HG02571 (cell line): Measurements from ENCODE around the gene SERPIND1.
"Not testable (repeated sequence)": the region's sequence is repeated elsewhere in the genome, so short reads cannot be mapped to it uniquely, and the experiment has no call there.

ENCODE experiments used
- ATAC-seq: cut with Tn5 transposase; IDR thresholded peaks from one replicate; pipeline ENCODE4 v1.9.1; 2021; ENCODE audit warnings: mild to moderate bottlenecking, moderate library complexity; ENCODE audit not compliant: unreplicated experiment

Gene SERPIND1, protein sequence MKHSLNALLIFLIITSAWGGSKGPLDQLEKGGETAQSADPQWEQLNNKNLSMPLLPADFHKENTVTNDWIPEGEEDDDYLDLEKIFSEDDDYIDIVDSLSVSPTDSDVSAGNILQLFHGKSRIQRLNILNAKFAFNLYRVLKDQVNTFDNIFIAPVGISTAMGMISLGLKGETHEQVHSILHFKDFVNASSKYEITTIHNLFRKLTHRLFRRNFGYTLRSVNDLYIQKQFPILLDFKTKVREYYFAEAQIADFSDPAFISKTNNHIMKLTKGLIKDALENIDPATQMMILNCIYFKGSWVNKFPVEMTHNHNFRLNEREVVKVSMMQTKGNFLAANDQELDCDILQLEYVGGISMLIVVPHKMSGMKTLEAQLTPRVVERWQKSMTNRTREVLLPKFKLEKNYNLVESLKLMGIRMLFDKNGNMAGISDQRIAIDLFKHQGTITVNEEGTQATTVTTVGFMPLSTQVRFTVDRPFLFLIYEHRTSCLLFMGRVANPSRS

DNA sequence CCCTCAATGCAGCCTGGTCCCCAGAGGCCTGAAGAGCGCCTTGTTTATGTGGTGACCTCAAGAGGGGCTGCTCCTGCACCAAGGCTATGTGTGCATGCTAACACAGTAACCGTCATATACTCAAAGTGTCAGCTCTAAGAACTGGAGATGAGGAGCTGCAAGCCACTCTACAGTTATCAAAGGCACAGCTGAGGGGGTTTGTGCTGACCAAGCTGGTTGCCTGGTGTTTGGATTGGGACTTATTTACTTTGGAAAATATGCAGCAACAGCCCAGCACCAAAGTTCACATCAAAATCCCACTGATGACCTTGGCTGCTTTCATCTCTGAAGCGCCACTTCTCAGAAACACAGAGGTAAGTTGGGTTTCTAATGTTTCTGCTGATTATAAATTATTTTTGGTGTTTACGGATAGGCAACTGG, at the start of gene SERPIND1:
SERPIND1 (plus strand) TSS at position 321 of the 420 bp plus-strand sequence. CDS start 5,200 bp downstream, outside the sequence.
- ATAC-seq: no peak

DNA sequence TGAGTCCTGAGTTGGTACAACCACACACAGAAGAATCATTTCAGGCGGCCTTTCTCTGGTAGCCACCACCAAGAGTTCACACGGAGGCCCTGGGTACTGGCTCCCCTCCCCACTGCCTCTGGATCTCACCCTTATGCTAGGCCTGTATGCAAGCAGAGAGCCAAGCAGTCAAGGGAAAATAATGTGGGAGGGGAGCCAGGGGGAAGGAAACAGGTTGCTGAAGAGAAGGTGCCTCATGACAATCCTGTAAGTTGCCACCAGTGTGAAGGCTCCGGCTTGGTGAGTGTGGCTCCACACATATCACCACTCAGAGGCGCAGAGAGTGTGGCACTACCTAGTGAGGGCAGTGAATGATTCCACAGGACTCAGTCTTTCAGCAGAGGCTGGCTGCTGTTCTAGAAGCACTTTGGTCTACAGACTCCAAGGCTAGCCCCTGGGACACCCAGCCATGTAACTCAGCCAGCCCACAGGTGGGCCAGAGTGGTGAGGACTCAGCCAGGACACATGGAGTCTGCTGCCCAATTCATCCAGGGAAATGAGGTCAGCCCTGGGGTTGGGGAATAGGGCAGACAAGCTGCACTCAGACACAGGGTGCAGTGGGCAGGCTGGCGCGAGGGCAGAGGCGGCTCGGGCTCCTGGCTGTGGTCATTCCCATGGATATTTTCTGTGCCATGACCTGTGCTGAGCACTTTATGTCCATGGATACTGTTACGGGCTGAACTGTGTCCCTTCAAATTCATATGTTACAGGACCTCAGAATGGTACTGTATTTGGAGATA, 49.0 kb upstream of the SERPIND1 start:
- ATAC-seq: no peak

DNA sequence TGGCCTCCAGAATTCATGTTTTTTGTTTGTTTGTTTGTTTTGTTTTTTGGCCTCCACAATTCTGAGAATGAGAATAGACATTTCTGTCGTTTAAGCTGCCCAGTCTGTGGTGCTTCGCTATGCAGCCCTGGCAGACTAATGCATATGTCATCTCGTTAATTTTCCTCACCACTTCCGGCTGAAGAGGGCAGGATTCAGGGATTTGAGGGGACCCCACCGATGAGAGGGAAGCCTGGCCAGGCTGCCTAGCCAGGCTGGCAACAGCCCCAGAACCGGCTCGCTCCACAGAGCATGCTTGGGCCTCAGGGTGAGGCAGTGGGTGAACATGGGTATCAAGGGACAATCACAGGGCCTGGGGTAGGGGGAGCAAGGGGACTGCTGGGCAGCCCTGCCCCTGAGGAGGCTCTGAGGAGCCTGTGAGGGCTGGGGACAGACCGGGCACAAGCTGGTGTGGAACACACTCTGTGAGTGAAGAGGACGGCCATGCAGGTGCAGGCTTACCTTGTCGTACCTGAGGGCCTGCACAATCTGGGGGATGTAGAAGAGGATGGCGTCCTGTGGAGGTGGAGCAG, 47.8 kb upstream of the SERPIND1 start:
- ATAC-seq: no peak

DNA sequence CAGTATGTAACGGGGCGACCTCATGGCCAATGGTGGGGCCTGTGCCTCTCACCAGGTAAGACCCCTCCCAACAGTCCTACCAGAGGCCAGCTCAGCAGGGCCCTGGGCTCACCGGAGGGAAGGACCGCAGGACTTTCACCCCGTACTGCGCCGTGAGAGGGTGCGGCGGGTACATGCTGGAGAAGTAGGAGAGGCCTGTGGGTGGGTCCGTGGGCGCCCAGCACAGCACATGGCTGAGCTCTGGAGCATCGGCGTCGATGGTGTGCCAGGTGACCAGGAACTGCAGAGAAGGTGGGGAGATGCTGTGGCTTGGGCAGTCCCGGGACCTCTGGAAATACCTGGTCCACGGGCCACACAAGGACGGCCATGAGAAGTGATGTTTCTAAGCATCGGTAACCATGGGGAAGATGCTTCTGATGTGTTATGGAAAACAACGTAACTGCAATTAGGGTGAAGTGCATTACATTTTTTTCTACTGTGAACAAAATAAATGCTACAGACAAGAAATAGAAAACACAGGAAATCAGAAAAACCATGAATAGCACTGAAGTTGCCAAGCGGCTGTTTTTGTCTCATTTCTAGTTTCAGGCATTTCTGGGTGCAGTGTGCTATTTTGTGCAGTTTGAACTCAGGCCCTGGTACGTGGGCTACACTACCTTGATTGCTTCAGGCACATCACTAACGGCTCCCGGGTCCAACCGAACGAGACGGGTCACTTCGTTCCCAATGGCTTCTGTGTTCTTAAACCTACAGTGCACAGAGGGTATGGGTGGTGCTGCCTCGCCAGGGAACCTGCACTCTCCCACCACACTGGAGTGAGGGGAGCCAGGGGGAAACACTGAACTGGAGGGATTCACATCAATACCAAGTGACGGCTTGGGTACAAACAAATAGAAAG, 46.5 kb upstream of the SERPIND1 start:
- ATAC-seq: no peak

GRCh38 chr22:20728523-20729190, 45.3 kb upstream of the SERPIND1 start:
- ATAC-seq: no peak

- ATAC-seq: no peak
Observed at GRCh38 chr22:20729194-20729593, 44.7 kb upstream of the SERPIND1 start.

- not testable (repeated sequence) for ATAC-seq
Observed at GRCh38 chr22:20732431-20732830, 41.5 kb upstream of the SERPIND1 start.

GRCh38 chr22:20735356-20736162, 38.4 kb upstream of the SERPIND1 start:
- not testable (repeated sequence) for ATAC-seq

GRCh38 chr22:20736891-20737290, 37.0 kb upstream of the SERPIND1 start:
- ATAC-seq: not testable (repeated sequence)

- no peak for ATAC-seq
Observed at GRCh38 chr22:20738394-20739089, 35.4 kb upstream of the SERPIND1 start.

- no peak for ATAC-seq
Observed at GRCh38 chr22:20740222-20740951, 33.5 kb upstream of the SERPIND1 start.

DNA sequence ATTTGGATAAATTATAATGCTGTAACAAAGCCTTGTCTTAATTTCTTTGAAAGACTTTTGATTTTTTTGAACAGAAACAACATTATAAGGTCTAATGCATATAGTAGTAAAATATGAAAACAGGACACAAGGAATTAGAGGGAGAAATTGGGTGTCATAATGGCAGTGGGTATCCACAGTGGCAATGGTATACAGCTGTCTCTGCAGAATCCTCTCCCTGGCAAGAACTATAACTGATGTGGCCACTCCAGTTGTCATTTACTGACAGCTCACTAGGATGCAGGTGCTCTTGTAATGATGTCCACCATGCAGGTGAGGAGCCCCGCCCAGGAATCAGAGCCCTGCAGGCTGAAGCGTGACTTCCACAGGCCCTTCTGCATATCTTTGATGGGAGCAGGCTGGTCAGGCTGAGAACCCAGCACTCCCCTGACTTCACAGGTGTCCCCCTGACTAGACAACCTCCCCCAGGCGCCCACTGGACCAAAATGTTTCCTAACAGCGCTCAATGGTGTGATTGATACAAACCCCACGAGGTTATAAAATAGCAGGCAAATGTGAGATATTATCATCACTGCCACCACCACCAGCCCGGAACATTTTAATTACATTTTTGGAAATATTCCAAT, 32.8 kb upstream of the SERPIND1 start:
- no peak for ATAC-seq

- ATAC-seq: no peak
Observed at GRCh38 chr22:20741634-20742581, 32.0 kb upstream of the SERPIND1 start.

GRCh38 chr22:20742764-20743163, 31.1 kb upstream of the SERPIND1 start:
- no peak for ATAC-seq

DNA sequence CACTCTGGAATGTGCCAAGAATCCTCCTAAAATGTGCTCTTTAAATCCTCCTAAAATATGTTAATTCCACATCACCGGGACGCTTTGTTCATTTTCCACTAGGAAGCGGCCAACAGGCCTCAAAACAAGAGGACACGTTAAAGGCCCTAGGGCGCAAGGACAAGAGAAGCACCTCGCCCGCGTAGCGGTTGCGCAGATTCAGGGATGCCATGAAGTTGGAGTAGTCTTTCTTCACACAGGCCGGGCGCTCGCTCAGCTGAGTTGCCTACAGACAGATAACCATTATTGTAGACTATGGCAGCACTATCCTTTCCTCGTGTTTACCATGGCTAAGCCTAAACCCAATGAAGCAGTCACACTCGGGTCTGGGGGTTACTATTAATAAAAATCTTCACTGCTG, 29.5 kb upstream of the SERPIND1 start:
- ATAC-seq: no peak

- no peak for ATAC-seq
Observed at GRCh38 chr22:20745119-20745518, 28.8 kb upstream of the SERPIND1 start.
